ENCODE measurements around the gene FAM135A. TPM values are rescaled to one million over a fixed set of nuclear protein-coding genes. Genes with fewer than 3 reads are reported as not detected.

Gene FAM135A
- total and polyA plus RNA-seq, 2 of the 4 experiments (the other 2 are of a cell fraction) = 2.2 to 7.9 TPM

Small RNA genes within 50 kb of the gene (microRNA-seq; reads per million reads assigned to microRNA genes)
- gene RNU7-48P (ENCODE audit: insufficient read depth, insufficient read length) = not detected

Small RNA genes within 50 kb of the gene (small RNA-seq; reads per million reads assigned to genes)
- 0 reads per million in 5 experiments for gene RNU7-48P

Other genes starting within 250 kb of the FAM135A start
- gene COL9A1, start 110.4 kb upstream of the FAM135A start, total RNA-seq (2012; rRNA removed) = not detected in 2 replicates
- not detected in 2 replicates for gene COL9A1, start 110.4 kb upstream of the FAM135A start, polyA plus RNA-seq (2012; rRNA removed)
- gene SDHAF4, start 153.4 kb downstream of the FAM135A start, total RNA-seq (2012; rRNA removed) = 1.6 and 2.5 TPM in 2 replicates
- 3.7 and 4.4 TPM in 2 replicates for gene SDHAF4, start 153.4 kb downstream of the FAM135A start, polyA plus RNA-seq (2012; rRNA removed)

Measured in IMR-90 (cell line).